HG02981 (cell line): ENCODE results near the gene TJP3.
"Not testable (repeated sequence)": the region's sequence is repeated elsewhere in the genome, so short reads cannot be mapped to it uniquely, and the experiment has no call there.

Source experiments
- ATAC-seq: cut with Tn5 transposase; IDR thresholded peaks from one replicate; pipeline ENCODE4 v1.9.1; 2021; ENCODE audit warnings: mild to moderate bottlenecking, moderate library complexity; ENCODE audit not compliant: unreplicated experiment

The TJP3 gene

GRCh38 chr19:3740431-3740830, 32.2 kb downstream of the TJP3 start:
- ATAC-seq = no peak

GRCh38 chr19:3743486-3743885, 35.3 kb downstream of the TJP3 start:
- no peak for ATAC-seq

- no peak for ATAC-seq
These were observed 37.3 kb downstream of the TJP3 start for GRCh38 chr19:3745363-3746045.

GRCh38 chr19:3746371-3747056, 38.3 kb downstream of the TJP3 start:
- ATAC-seq = no peak

- ATAC-seq = no peak
These were observed 40.8 kb downstream of the TJP3 start for GRCh38 chr19:3748965-3749364.

- ATAC-seq = no peak
These were observed 42.0 kb downstream of the TJP3 start for GRCh38 chr19:3750211-3750610.

- no peak for ATAC-seq
These were observed 43.1 kb downstream of the TJP3 start for GRCh38 chr19:3751236-3751635.

GRCh38 chr19:3752492-3752891, 44.3 kb downstream of the TJP3 start:
- ATAC-seq = no peak

GRCh38 chr19:3753631-3754410, 45.6 kb downstream of the TJP3 start:
- ATAC-seq = no peak

- not testable (repeated sequence) for ATAC-seq
These were observed 49.5 kb downstream of the TJP3 start for GRCh38 chr19:3757705-3758104.

- not testable (repeated sequence) for ATAC-seq
These were observed 50.1 kb downstream of the TJP3 start for GRCh38 chr19:3758297-3758696.

- no peak for ATAC-seq
These were observed 51.5 kb downstream of the TJP3 start for GRCh38 chr19:3759482-3760254.

- ATAC-seq = no peak
These were observed 52.7 kb downstream of the TJP3 start for GRCh38 chr19:3760871-3761361.

GRCh38 chr19:3761382-3762129, 53.4 kb downstream of the TJP3 start, which contains the start of gene APBA3:
TSS of gene APBA3 (minus strand) at chr19:3761692. CDS start at chr19:3760264, 1,428 bp downstream.
- peak; percentile 52 for ATAC-seq

GRCh38 chr19:3762130-3762473, 53.9 kb downstream of the TJP3 start:
- no peak for ATAC-seq

GRCh38 chr19:3762501-3763459, 54.6 kb downstream of the TJP3 start, which contains the start of gene MRPL54:
TSS of gene MRPL54 (plus strand) at chr19:3762682. CDS start at chr19:3762701, 19 bp downstream.
- peak; percentile 67 for ATAC-seq

GRCh38 chr19:3765121-3765520, 56.9 kb downstream of the TJP3 start:
- ATAC-seq = no peak

- not testable (repeated sequence) for ATAC-seq
These were observed 57.6 kb downstream of the TJP3 start for GRCh38 chr19:3765757-3766156.

- ATAC-seq = no peak
These were observed 58.3 kb downstream of the TJP3 start for GRCh38 chr19:3766520-3766919.
